C4-2B (cell line): Measurements from ENCODE around the gene KRT24.

ENCODE experiments used
- H3K27ac ChIP-seq: fragments of 450-650 bp; 2 replicates; pipeline ENCODE4 v1.5.1; 2017
- ZFX ChIP-seq: fragments of 450-650 bp; IDR thresholded peaks from 2 replicates; pipeline ENCODE4 v1.6.1; 2017
- TF ChIP-seq, protein P1 (sequence below): fragments of 450-650 bp; conservative IDR thresholded peaks from 2 replicates; pipeline ENCODE4 v1.5.1; 2017; ENCODE audit warnings: mild to moderate bottlenecking

The KRT24 gene

DNA sequence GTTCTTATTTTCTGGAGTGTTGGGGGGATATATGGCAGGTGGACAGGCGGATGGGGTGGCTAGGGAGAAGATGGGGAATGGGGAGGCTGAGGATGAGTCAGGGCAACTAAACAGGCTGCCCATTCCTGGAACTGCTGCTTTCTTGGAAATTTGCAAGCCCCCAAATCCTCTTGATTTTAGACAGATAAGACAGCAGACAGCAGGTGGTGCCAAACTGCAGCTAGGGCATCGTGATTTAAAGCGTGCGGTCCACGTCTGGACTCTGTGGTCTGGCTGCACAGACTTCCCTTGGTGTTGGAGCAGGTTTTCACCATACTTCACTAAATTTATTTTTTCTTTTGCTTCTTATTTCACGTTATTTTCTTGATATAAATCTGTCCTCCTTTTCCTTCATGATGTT, 10.9 kb upstream of the KRT24 start:
- no peak for TF ChIP-seq ZFX
- TF ChIP-seq, protein P1, sequence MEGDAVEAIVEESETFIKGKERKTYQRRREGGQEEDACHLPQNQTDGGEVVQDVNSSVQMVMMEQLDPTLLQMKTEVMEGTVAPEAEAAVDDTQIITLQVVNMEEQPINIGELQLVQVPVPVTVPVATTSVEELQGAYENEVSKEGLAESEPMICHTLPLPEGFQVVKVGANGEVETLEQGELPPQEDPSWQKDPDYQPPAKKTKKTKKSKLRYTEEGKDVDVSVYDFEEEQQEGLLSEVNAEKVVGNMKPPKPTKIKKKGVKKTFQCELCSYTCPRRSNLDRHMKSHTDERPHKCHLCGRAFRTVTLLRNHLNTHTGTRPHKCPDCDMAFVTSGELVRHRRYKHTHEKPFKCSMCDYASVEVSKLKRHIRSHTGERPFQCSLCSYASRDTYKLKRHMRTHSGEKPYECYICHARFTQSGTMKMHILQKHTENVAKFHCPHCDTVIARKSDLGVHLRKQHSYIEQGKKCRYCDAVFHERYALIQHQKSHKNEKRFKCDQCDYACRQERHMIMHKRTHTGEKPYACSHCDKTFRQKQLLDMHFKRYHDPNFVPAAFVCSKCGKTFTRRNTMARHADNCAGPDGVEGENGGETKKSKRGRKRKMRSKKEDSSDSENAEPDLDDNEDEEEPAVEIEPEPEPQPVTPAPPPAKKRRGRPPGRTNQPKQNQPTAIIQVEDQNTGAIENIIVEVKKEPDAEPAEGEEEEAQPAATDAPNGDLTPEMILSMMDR, result no peak
- no peak overlapping the region for H3K27ac ChIP-seq

DNA sequence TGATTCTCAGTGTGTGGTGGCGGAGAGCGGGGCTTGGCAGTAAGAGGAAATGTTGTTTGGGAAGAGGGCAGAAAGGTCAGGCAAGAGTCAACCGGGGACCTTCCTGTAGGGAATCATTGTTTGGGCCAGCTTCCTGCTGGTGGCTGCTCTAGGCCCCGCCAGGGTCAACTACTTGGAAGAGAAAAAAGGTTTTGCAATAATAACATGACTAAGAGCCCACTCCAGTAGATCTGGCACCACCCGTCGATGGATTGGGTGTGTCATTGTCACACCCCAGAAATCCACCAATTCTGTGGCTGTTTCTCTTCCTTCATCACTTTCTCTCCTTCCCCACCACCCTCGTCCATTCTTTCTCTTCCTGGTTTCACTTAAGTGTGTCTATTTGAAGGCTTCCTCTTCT, 4.2 kb upstream of the KRT24 start:
- H3K27ac ChIP-seq, result no peak overlapping the region
- TF ChIP-seq, protein P1, result no peak
- no peak for TF ChIP-seq ZFX

DNA sequence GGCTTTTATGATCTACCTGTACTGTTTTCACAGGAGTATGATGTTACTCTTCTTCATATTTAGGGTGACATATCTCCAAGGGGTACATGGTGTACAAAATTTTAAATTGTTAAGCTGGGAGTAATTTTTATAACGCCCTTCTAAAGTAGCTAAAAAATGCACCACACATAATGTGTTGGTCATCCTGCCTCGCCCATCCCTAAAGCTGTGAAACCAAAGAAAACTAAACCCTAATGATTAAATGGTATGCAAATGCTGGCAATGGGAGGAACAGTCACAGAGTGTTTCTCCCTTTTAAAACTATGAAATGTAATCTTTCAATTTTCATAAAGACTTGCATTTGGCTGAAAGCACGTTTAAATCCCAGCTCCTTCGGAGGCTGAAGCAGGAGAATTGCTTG, 2.0 kb upstream of the KRT24 start:
- TF ChIP-seq, protein P1, result no peak
- no peak for TF ChIP-seq ZFX
- no peak overlapping the region for H3K27ac ChIP-seq

DNA sequence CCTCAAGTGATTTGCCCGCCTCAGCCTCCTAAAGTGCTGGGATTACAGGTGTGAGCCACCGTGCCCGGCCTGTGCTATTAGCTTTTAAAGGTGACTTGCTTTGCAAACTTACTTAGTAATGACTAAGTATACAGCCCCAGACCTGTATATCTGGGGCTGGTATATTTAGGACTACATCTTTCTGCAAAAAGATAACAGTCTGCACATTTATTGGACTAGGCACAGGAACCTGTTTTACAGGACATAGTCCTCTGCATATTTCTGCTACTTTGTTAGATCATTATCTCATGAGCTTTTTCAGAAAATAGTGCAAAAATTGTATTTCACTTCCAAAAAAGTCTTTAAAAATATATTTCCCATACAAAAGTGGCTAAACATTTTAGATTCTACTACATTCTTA, 1.3 kb downstream of the KRT24 start:
- no peak overlapping the region for H3K27ac ChIP-seq
- TF ChIP-seq, protein P1, result no peak
- no peak for TF ChIP-seq ZFX

DNA sequence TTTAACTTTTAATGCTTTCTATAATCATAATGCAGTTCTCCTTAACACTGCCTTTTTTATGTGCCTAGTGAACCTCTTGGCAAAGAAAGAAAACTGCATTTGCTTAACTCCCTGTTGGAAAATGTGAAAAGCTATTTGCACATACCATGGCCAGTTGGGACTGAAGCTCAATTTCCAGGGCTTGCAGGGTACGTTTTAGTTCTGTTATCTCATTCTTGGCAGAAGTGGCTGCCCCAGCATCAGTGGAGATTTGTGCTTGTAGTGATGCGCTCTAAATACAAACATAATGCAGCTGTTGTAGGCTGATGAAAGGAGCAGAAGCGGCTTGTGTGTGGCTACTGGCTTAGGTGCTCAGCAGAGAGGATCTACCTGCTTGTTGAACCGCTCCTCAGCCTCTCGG, 3.7 kb downstream of the KRT24 start:
- H3K27ac ChIP-seq, result no peak overlapping the region
- no peak for TF ChIP-seq ZFX
- TF ChIP-seq, protein P1, result no peak

DNA sequence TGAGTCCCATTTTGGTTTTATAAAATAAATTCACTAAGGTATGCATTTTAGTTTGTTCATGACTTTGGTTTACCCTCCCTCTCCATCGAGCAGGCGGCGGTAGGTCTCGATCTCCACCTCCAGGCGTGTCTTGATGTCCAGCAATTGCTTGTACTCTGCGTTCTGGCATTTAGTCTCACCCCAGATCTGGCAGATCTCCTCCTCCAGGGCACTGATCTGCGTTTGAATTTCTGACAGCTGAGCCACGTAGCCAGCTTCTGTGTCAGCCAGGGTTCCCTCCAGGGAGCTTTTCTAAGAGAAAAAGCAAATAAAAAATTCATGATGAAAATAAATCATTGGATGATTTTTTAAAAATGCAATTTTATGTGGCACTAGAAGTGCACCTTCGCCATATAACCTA, 4.2 kb downstream of the KRT24 start:
- H3K27ac ChIP-seq, result no peak overlapping the region
- TF ChIP-seq, protein P1, result no peak
- no peak for TF ChIP-seq ZFX

DNA sequence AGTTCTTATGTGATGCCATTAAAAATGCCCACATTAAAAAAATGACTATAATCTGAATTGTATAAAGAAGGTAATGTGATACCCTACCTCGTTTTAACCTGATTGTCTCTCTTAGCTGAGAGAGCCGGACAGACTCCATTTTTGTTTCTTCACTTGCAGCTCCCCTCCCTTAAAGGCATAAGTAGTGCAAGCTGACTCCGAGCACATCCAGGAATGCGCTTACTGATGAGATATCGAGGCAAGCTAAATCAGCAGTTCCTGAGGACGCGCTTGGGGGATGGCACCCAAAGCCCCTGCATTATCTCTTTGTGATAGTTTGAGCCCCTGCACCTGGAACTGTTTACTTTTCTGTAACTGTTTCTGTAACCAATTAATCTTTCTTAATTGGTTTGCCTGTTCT, 6.3 kb downstream of the KRT24 start:
- no peak for TF ChIP-seq ZFX
- TF ChIP-seq, protein P1, result no peak
- no peak overlapping the region for H3K27ac ChIP-seq
